ENCODE results near the gene HSPBP1.
"Not testable (repeated sequence)": the region's sequence is repeated elsewhere in the genome, so short reads cannot be mapped to it uniquely, and the experiment has no call there.

HSPBP1 gene

DNA sequence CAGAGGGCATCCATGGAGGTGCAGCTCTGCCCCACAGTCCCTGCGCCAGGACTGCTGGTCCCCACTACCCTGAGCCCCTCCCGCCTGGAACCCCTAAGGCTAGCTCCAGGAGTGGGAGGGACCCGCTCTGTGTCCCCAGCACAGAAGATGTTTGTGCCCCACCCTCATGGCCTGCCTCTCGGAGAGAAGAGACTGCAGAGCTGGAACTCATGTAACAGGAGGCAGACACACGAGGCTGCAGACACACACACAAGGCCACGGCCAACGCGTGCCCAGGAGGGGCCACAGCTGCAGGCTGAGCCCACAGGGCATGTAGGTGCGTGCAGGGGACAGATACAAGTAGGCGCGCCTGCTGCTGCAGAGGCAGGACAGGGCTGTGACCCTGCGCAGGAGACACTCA, 40.9 kb downstream of the HSPBP1 start:
- no peak for DNase-seq (ENCODE audit: low read depth, low spot score)

GRCh38 chr19:55238030-55238429, 41.9 kb downstream of the HSPBP1 start:
- no peak for DNase-seq (ENCODE audit: low read depth, low spot score)

DNA sequence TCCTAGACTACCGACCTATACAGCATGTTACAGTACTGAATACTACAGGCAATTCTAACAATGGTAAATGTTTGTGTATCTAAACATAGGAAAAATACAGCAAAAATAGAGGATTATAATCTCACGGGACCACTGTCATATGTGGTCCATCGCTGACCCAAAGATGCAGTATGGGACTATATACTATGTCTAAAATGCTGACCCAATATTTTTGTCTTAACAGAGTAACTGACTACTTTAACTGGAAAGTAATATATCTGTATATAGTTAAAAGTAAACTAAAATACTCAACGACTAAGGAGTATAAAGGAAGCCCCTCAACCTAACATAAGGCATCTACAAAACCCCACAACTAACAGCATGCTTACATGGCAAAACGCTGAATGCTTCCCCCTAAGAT, 46.9 kb downstream of the HSPBP1 start:
- no peak for DNase-seq (ENCODE audit: low read depth, low spot score)

DNA sequence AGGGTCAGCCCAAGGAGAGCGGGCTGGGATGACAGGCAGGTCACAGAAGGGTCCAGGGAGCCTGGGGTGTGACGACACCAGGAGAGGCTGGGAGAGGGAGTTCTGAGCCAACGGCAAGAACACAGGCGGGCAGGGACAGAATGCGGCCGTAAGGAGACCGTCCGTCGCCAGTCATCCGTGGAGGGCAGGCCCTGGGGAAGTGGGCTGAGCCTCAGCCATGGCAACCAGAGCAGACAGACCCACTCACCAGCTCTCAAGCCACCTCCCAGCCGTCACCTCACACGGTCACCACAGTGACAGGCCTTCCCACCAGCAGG, 47.7 kb downstream of the HSPBP1 start:
- no peak for DNase-seq (ENCODE audit: low read depth, low spot score)

- DNase-seq (ENCODE audit: low read depth, low spot score): no peak
Observed at GRCh38 chr19:55231391-55232285, 48.3 kb downstream of the HSPBP1 start.

GRCh38 chr19:55230780-55231179, 49.1 kb downstream of the HSPBP1 start:
- no peak for DNase-seq (ENCODE audit: low read depth, low spot score)

- no peak for DNase-seq (ENCODE audit: low read depth, low spot score)
Observed at GRCh38 chr19:55230329-55230728, 49.6 kb downstream of the HSPBP1 start.

DNA sequence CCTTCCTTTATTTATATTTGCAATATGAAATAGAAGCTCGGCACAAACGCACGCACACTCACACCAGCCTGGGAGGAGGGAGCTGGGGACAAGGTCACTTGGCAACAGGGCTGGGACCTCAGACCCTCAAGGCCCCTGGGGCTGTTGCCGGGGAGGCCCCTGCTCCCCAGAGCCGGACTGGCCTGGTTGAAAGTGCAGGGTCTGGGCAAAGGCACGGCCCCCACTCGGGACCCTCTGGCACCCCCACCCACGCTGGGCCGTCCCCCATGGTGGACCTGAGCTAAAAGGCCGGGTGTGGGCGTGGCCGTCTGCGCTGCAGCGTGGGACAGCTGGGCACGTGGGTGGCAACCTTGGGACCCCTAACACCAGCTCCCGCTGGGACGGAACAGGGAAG, 50.1 kb downstream of the HSPBP1 start:
- no peak for DNase-seq (ENCODE audit: low read depth, low spot score)

DNA sequence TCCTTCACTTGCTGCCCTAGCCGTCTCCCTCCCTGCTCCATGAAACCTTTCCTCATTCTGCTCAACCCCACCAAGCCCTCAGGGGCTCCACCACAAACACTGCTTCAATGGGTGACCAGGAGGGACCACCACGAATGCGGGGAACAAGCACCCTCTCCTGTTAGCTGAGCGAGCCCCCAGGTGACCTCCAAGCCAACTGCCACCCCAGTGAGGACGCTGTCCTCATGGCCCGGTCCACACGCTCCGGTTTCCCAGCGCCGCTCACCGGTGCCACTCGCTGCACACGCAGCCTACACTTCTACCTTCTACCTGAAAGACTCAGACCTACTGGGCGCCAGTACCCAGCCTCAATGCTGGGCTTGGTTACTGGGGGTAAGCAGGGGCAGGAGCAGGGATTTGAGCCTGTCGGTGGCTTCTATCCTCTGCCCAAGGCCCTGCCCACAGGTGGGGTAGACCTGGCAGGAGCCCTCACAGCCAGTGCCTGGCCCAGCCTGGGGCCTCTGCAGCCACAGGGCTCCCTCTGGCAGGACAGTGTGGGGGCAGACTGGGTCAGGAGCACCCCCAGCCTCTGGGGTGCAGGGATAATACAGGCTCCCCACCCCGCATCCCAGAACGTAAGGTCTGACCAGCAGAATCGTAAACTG, 50.6 kb downstream of the HSPBP1 start:
- no peak for DNase-seq (ENCODE audit: low read depth, low spot score)

GRCh38 chr19:55228403-55229031, 51.4 kb downstream of the HSPBP1 start, which contains the start of gene TMEM86B:
Gene TMEM86B, minus strand, starts transcription at chr19:55228763. Its CDS starts 22 bp downstream, at chr19:55228741.
- no peak for DNase-seq (ENCODE audit: low read depth, low spot score)

GRCh38 chr19:55228015-55228391, 51.9 kb downstream of the HSPBP1 start:
- no peak for DNase-seq (ENCODE audit: low read depth, low spot score)

- DNase-seq (ENCODE audit: low read depth, low spot score): no peak
Observed at GRCh38 chr19:55227241-55228014, 52.5 kb downstream of the HSPBP1 start.

- no peak for DNase-seq (ENCODE audit: low read depth, low spot score)
Observed at GRCh38 chr19:55226788-55227187, 53.1 kb downstream of the HSPBP1 start.

GRCh38 chr19:55226273-55226672, 53.6 kb downstream of the HSPBP1 start:
- no peak for DNase-seq (ENCODE audit: low read depth, low spot score)

GRCh38 chr19:55225415-55225958, 54.4 kb downstream of the HSPBP1 start:
- no peak for DNase-seq (ENCODE audit: low read depth, low spot score)

DNA sequence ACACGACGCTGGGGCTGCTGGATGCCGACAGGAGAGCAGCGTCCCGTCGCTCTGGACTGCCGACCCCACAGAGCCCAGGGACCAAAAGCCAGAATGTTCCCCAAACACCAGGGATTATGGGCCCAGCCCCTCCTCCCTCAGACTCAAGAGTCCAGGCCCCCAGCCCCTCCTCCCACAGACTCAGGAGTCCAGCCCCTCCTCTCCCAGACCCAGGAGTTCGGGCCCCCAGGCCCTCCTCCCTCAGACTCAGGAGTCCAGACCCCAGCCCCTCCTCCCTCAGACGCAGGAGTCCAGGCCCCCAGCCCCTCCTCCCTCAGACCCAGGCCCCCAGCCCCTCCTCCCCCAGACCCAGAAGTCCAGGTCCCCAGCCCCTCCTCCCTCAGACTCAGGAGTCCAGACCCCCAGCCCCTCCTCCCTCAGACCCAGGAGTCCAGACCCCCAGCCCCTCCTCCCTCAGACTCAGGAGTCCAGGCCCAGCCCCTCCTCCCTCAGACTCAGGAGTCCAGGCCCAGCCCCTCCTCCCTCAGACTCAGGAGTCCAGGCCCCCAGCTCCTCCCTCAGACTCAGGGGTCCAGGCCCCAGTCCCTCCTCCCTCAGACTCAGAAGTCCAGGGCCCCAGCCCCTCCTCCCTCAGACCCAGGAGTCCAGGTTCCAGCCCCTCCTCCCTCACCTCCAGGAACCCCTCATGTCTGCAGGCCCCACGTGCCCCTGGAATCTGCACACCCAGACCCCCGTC, 55.1 kb downstream of the HSPBP1 start:
- DNase-seq (ENCODE audit: low read depth, low spot score): not testable (repeated sequence)

DNA sequence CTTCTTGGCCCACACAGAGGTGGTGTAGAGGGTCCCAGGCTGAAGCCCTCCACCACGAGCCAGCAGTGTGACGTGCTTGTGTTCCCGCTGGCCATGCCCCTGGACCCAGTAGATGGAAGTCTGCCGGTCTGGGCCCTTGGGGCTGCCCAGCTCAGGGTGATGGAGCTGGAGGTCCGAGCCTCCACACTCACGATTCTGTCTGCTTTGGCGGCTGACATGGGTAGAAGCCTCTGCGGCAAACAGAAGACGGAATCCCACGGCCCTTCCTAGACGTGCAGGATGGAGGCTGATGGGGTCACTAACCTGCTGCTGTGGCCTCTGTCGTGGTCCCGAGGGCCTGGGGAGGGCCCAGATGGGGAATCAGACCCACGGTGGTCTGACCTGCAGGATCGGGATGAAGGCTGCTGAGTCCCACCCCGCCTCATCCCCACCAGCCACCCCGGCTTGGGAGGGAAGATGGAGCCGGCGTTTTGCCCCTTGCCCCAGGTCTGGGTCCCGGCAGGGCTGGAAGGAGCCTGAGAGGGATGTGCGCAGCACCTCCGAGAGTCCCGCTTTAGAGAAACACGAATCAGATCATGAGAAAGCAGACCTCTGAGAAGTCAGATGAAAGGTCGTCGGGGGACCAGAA, 55.8 kb downstream of the HSPBP1 start:
- DNase-seq (ENCODE audit: low read depth, low spot score): no peak

DNA sequence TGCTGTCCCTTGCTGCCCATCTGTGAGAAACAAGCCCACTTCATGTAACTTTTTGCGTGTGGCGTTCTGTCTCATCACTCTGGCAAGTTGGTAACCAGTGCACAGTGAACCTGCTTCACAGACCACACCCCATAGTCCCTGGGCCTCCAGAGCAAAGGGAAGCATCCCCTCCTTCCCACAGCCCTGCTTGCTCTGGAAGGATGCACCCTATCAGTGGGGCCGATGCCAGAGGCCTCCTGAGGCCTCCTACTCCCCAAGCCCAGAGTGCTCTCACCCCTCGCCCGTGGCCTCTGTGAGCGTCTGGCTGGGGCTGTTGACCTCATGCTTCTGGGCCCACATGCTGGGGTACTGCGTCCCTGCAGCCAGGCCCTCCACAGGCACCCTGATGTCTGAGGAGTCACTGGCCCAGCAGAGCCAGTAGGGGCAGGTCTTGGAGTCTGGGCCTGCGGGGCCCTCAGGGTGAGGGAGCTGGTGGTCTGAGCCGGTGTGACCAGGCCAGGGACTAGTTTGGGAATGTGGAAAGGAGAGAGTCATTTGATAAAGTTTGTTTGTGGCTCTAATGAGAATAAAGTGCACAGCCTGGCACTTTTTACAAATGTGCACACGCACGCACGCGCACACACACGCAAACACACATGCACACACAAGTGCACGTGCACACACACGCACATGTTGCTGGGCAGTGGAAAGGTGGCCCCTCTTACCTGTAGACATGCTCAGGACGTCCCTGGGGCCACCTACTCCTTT, 56.4 kb downstream of the HSPBP1 start:
- DNase-seq (ENCODE audit: low read depth, low spot score): no peak

DNA sequence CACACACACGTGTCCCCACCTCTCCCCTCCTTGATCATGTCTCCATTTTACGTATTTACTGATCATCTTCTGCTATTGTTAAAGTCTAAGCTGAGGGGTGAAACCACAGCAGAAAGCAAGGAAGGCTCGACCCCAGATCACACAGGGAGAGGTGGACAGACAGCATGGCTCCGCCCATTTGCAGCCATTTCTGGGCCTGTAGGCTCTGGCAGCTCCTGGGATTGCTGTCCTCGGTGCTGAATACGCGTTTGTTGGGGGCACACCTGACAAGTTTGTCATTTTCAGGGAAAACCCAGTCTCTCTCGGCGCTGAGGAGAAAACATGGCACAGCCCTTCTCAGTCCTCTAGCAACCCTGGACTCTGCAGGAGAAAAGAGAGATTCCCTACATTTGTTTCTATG, 59.4 kb downstream of the HSPBP1 start:
- DNase-seq (ENCODE audit: low read depth, low spot score): no peak
